DMS 273 (cell line): ENCODE results near the gene SHISA4.
"Not testable (repeated sequence)": the region's sequence is repeated elsewhere in the genome, so short reads cannot be mapped to it uniquely, and the experiment has no call there.

Experiments
- DNase-seq: peaks from one replicate; lab custom pipeline; 2025; ENCODE audit not compliant: unreplicated experiment; lab: John Stamatoyannopoulos, UW

The SHISA4 gene

DNA sequence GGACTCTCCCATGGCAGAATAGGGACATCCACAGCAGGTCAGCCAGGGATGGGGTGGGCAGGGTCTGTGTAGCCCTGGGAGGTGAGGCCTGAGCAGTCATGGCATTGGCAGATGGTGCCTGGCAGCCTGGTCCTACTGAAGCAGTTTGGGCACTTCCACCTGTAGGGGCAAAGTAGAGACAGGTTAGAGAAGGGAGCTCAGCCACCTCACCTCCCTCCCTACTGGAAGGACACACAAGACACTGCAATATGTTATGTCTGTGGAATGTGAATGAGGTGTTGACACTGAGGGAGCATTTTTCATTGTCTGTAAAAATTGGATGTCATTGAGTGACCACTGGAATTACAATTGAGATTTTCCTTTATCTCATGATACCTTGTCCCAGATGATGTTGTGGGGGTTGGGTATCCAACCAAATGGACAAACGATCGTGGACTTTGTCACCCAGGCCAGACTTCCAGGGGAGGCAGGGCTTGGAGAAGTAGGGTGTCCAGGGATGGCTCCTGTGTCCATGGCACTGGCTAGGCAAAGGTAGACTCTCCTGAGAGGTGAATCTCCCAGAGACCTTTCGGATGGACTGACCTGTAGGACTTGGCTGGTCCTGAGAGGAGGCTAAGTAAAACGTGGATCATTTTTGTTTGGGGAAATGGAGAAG is 9.7 kb downstream of the SHISA4 start:
- DNase-seq: no peak

DNA sequence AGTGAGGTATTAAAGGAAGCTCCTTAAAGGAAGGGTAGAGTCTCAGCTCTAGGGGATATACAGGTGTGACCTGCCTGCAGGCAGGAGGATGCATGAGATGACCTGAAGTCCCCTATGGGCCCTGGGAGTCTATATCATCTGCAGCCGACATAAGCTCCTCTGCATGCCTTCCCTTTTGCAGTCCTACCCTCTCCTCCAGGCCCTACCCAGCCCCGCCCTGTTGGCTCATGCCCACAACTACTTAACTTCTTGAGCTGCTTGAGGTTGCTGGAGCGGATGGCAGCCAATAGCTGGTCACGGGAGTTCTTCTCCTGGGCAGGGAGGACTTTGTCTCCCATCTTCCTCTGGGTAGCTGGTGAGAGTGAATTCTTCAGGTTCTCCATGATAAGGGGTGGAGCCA is 10.3 kb downstream of the SHISA4 start:
- no peak for DNase-seq

DNA sequence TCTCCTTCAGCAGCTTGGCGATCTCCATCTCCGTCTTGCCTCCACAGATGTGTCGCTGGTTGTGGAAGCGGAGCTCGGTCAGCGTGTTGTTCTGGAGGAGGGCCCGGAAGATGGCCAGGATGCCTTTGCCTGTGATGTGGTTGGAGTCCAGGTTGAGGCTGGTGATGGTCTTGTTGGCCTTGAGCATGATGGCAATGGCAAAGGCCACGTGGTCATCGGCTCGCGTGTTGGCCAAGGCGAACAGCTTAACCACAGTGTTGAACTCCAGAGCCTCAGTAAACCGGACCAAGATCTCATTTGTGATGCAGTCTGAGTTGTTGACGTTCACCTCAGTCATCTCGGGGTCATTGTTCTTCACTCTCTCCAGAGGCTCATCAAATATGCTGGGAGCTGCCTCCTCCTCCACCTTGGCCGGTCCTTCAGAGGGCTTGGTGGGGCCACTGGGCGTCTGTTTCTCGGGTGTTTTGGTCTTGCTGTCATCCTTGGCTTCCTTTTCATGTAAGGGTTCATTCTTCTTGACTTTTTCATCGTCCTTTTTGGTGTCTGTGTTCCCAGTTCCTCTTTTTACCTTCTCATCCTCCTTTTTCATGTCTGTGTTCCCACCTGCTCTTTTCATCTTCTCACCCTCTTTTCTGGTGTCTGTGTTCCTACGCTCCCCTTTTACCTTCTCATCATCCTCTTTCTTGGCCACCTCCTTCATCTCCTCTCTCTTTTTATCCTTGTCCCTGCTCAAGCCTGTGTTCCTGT is 11.2 kb downstream of the SHISA4 start:
- DNase-seq: no peak

DNA sequence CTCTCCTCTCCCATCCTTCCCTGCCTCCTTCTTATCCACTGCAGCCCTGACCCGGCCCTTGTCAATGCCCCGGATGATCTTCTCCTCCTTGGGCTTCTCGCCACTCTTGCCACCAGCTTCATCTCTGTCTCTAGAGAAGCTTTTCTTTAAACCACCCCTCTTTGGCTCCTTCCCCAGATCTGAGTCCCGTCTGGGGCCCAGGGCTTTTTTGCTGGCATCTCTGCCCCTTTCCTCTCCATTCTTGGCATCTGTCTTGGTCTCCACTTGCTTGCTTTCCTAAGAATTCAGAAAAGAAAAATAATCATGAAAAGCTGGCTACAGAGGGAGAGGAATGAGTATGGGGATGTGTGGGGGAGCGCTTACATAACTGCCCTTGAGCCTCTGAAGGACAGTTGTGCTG is 11.8 kb downstream of the SHISA4 start:
- no peak for DNase-seq

DNA sequence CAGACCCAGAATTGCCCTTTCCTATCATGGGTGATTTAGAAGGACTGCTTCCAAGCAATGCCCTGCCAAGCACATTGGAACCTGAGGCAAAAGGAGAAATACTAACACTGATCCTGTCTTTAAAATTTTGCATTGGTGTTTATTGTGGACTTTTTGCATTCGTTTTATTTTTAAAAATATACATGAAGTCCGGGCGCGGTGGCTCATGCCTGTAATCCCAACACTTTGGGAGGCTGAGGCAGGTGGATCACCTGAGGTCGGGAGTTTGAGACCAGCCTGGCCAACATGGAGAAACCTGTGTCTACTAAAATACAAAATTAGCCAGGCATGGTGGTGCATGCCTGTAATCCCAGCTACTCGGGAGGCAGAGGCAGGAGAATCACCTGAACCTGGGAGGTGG is 12.3 kb downstream of the SHISA4 start:
- DNase-seq: not testable (repeated sequence)

DNA sequence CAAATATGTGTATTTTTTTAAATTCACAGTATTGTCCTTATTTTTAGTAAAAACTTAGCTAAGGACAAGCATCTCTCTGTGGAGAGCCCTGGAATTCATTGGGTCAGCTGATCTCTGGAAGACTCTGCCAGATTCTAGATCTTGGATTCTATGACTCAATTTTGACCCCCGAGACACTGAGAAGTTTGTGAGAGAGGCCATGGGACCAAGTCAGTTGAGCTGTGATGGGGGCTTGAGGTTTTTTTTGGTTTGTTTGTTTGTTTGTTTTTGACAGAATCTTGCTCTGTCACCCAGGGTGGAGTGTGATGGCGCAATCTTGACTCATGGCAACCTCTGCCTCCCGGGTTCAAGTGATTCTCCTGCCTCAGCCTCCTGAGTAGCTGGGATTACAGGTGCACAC is 13.5 kb downstream of the SHISA4 start:
- DNase-seq: no peak

DNA sequence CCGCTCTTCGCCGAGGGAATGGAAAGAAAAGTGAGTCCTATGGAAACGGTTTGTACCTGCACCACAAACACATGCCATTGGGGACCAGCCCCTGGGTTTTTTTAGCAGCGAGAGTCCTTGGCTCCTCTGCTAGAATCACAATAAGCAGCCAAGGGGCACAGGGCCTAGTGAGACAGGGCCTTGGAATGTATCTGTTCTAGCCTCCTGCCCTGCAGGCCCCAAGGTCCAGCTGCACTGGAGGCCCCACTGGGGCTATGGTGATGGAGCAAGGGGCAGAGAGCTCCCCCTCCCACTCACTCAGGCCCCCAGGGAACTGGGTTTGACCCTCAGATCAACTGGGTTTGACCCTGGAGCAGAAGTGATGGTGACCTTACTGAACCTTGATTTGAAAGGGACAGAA is 14.4 kb downstream of the SHISA4 start:
- DNase-seq: no peak

DNA sequence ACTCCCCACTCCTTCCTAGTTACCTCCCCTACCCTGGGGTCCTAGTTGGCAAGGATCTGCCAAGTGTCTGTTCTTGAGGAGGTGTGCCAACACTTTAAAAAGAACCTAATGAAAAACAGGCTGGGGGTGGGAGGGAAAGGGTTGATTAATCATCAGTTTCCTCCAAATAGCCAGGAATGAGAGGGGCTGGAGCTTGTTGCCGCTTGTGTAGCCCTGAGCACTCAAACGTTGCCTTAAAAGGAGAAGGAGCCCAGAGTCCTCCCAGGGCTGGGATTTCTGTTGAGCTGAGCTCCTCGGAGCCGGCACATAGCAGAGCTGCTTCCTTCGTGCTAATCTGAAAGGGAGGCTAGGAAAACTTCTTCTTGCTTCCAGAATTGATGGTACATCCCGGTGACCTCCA is 15.9 kb downstream of the SHISA4 start:
- no peak for DNase-seq

DNA sequence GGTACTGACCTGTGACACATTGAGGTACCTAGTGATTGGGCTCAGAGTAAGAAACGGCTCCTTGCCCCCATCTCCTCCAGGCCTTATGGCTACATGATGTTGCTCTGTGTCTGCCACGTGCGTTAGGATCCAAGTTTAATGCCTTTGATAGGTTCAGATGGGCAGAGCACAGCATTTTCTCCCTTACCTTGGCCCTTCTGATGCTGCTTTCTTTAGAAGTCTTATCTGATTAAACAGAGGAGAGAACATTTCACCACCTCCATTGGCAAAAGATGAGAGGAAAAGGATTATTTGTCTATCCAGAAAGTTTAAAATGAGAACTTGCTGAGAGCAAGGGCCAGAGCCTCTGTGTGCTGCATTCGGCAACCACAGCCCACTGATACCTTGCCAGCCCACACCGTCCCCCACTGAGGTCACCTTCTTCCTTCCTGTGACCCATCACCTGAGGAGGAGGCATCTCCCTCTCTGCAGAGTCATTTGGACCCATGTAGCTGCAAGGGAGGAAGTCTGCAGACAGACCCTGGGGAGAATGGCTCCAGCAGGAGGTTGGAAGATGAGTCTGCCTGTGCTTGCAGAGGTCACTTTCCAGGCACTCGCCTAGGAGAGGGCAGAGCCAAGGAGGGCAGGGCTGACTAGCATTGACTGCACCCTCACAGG is 16.7 kb downstream of the SHISA4 start:
- no peak for DNase-seq

DNA sequence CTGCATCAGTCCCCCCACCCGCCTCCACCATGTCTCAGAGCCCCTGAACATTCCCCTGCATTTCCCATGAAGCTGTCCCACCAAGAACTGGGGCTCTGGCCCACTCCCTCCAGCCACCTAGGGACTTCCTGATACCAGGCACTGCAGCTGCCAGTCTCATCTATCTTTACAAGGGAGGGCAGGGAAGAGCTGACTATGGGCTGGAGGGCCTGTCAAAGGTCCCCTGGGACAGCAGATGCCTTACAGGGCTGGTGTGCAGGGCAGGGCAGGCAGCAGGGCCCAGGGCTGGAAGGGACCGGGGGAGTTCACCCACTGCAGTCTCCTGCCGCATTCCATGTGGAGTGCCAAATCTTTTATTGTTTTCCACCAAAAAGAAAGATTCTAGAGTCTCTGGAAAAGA is 17.6 kb downstream of the SHISA4 start:
- DNase-seq: peak; percentile 50

DNA sequence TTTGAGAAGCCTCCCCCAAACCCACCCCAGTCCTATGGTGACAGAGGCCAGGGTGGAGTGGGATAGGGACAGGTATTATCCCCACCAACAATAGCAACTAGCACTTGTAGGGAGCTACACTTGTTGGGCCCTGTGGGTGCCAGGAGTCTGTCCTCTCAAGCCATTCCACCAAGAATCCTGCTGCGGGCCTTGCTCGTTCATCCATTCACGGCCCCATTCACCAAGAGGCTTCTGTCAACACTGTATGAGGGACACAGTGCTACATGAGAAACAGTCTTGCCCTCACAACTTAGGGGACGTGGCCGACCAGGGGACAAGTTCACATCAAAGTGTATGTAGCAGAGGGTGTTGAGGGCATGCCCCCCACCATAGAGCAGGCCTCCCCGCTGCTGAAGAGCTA is 18.9 kb downstream of the SHISA4 start:
- DNase-seq: no peak

DNA sequence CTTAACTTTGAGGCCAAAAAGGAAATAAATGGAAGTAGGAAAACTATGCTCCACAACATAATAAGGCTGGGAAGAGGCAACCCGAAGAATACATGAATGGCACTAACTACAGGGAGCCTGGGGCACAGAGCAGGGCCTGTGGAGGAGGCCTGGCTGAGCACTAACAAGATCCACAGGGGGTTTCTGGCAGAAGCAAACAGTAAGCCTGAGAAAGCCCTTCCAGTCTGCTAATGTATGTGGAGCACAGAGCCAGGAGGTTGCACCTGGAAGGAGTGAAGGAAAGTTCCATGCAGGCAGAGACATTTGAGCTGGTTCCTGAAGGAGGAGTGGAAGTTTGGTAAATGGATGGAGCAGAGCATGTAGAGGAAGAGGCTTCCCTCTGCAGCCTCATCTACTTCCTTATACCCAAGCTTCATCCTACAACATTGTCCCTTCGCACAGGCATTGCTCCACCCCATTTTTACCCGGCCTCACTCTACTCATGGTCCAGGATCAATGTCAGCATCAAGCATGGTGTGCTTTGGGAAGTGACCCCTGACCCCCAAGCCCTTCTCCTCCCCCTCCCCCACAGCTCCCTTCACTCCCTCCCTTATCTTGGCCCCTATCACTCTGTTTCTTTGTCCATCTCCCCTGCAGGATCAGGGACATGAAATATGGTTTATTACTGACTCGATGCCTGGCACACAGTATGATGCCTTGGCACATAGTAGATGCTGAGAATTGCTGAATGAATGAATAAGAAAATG is 23.3 kb downstream of the SHISA4 start:
- DNase-seq: no peak

DNA sequence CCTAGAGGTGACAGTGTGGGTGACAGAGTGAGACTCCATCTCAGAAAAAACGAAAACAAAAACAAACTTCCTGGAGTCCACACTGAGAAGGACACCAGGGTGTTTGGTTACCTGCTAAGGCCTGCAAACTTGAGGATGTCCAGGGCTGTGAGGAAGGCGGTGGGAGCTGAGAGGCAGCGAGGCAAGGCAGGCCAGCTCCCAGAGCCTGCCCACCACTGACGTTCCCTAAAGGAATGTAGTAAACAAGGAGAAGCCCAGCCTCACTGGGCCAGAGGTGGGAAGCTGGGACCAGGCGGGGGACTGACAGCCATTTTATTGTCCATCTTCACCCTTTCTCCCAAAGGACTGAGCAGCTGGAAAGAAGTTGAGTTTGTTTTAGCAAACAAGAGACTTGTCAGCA is 24.1 kb downstream of the SHISA4 start:
- no peak for DNase-seq

DNA sequence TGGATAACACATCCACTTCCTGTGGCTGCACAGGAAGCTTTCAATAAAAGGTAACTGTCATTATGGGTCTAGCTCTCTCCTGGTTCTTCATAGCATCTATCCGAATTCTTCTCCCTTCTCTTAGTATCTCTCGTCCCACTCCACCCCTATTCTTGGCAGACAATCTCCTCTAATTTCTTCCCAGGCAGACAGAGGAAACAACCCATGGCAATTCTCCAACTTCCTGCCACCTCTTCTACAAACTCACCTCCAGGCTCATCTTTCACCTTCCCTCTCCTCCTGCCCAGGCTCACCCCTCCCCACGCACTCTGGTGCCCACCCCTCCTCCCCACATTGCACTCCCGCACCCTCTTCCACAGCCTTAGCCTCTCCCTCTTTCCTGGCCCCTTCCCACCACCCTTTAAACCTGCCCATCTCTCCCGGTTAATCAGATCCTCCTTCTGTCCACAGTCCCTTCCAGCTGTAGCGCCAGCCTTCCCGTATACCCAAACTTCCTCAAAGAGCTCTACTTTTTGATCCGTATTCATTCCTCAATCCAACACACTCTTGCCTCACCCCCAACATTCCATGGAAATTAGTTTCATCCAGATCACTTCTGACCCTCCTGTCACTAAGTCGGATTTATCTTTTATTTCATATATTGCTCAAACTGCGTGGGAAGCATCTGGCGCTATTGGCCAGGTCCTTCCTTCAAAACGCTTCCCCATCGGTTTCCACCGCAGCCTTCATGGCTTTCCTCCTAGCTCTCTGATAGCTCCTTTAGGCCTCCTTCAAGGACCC is 25.9 kb downstream of the SHISA4 start:
- no peak for DNase-seq

DNA sequence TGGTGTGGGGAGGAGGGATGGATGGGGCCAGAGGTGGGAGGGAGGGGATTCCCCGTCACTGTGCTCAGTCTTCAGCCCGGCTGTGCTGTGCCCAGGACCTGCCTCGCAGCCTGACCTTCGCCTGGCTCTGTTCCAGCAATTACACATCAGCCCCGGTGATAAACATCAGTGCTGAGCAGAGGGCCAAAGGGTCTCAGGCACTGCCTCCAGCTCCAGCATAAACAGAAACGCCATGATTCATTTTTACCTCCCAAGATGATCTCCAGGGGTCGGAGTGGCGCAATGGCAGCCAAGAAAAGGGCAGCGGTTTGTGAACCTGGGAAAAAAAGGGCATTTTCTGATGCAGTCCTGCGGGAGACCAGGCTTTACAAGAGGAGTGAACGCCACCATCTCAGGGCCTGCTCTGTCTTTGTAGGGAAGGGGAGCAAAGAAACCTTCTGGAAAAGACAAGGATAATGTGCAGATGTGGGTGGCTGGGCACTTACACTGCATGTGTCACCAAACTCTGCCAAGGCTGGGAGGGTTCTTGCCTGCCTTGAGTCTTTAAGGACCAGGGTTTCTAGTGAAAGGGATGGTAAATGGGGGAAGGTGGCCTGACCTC is 28.1 kb downstream of the SHISA4 start:
- DNase-seq: peak; percentile 84

DNA sequence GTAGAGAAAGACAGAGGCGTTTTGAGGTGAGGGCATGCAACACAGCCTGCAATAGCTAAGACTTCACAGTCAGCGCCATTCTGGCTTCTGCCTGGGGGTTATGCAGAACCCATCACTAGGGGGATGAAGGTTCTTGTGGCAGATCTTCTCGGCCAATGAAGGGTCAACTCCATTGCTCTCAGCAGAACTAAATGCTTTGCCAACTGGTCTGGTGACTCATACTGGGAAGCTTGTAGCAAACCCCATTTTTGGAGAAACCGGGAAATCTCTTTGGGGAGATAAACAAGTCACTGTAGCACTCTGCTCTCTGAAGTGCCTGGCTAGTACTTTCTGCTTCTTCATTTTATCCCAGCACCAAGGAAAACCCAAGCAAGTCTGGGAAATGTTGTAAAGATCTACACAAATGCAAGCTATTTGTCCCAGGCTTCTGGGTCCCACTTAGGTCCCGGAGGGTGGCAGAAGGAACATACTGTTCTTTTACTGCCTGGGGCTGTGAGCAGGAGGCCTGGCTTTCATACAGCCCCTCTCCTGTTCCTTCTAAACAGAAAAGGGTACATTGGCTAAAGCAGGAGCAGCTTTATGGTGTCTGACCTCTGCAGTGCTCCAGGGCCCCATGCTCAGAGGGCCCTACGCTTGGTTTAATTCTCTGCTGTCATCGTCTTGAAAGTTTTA is 28.8 kb downstream of the SHISA4 start:
- DNase-seq: peak; percentile 61

DNA sequence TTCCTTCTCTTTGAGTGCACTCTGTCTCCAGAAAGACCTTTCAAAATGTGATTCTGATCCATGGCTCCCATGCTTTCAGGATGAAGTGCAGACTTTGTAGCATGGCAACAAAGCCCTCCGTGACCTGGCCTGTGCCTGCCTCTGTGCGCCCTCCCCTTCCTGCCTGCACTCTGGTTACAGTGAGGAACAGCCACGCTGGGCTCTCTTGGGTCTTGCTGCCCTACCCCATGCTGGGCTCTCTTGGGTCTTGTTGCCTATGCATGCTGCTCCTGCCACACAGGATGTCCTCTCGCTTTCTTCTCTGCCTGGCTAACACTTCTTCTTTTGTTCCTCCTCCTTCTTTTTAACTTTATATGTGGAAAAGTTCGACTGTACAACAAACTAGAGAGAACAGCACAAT is 29.6 kb downstream of the SHISA4 start:
- DNase-seq: no peak

DNA sequence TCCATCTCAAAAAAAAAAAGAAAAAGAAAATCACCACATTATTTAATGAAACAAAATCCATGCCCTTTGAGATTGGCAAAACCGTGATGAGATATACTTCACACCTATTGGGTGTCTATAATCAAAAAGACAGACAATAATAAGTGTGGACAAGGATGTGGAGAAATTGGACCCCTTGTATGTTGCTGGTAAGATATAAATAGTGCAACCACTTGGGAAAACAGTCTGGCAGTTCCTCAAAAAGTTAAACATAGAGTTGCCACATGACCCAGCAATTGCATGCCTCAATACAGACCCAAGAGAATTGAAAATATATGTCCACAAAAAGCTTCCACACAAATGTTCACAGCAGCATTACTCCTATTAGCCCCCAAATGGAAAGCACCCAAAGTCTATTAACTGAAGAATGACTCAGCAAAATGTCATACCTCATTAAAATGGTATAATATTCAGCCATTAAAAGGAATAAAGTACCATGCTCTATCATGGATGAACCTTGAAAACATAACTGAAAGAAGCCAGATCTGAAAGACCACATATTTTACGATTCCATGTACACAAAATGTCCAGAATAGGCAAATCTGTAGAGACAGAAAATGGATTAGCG is 33.4 kb downstream of the SHISA4 start:
- DNase-seq: no peak

DNA sequence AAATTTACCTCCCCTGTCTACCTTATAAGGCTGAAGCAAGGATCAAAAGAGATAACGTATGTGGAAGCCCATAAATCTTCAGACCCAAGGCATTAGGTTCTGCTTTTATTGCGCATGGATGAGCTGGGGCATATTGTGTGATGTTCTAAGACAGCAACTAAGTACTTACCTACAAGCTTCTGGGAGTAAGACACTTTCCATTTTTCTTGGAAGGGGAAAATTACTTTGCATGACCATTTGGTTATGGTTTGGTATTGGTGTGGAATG is 36.5 kb downstream of the SHISA4 start:
- DNase-seq: peak; percentile 41
